Neural progenitor cell (in vitro differentiated cells): ENCODE results near the gene PIP4K2B.

Source experiments
- EZH2phosphoT487 ChIP-seq: fragments of 200-600 bp; sonication (generic); IDR thresholded peaks from 2 replicates; pipeline ENCODE4 v1.6.1; 2017; ENCODE audit warnings: antibody characterized with exemption
- TF ChIP-seq, protein P1 (sequence below): fragments of 200-600 bp; sonication (generic); IDR thresholded peaks from 2 replicates; pipeline ENCODE4 v1.5.1; 2017; ENCODE audit warnings: antibody characterized with exemption, mild to moderate bottlenecking

DNA sequence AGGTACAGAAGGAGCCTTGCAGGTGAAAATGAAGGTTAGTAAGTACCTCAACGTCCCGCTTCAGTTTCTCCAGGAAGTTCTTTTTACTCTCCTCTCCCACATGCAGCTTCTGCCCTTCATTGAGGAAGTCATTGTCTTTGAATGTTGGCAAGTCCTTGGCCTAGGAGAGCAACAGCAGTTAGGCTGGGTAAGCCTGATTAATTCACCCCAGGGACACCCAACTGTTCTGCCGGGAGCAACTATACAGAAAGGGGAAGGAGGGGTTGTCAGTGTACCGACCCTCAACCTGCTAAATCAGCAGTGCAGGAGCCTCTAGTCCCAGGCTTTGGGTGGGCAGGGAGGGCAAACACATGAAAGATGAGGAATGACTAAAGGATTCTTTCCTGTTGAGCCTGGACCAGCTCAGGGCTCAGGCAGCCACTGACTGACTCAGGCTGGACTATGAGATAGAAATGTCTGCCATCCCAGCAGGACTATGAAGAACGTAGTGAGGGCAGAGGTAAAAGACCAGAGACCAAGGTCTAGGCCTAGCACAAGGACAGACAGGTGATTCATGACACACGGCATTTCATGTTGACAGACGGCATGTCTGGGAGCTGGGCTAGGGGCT is 21.6 kb downstream of the PIP4K2B start:
- no peak for TF ChIP-seq EZH2phosphoT487
- TF ChIP-seq, protein P1, sequence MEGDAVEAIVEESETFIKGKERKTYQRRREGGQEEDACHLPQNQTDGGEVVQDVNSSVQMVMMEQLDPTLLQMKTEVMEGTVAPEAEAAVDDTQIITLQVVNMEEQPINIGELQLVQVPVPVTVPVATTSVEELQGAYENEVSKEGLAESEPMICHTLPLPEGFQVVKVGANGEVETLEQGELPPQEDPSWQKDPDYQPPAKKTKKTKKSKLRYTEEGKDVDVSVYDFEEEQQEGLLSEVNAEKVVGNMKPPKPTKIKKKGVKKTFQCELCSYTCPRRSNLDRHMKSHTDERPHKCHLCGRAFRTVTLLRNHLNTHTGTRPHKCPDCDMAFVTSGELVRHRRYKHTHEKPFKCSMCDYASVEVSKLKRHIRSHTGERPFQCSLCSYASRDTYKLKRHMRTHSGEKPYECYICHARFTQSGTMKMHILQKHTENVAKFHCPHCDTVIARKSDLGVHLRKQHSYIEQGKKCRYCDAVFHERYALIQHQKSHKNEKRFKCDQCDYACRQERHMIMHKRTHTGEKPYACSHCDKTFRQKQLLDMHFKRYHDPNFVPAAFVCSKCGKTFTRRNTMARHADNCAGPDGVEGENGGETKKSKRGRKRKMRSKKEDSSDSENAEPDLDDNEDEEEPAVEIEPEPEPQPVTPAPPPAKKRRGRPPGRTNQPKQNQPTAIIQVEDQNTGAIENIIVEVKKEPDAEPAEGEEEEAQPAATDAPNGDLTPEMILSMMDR: no peak
